Keratinocyte (primary cell): ENCODE results near the gene CASR. TPM values are rescaled to one million over a fixed set of nuclear protein-coding genes. Genes with fewer than 3 reads are reported as not detected.

ENCODE experiments used
- DNase-seq: peaks from one replicate; pipeline ENCODE4 v3.0.0-alpha.2; 2011; ENCODE audit warnings: low read depth, missing footprints, low spot score
- FAIRE-seq: peaks from 2 replicates; lab custom pipeline; 2011; peaks lifted over from hg19 to GRCh38; lab: Jason Lieb, UNC
- H2AFZ ChIP-seq: 2 replicates; pipeline ENCODE4 v1.6.0; 2012; ENCODE audit warnings: low read length, control low read depth, inconsistent platforms; ENCODE audit not compliant: control insufficient read depth
- H3K27ac ChIP-seq: 2 replicates; pipeline ENCODE4 v1.5.1; 2011; ENCODE audit warnings: low read length; ENCODE audit not compliant: control insufficient read depth, insufficient read depth
- H3K27me3 ChIP-seq: 3 replicates; pipeline ENCODE4 v1.6.0; 2011; ENCODE audit warnings: low read length; ENCODE audit not compliant: control insufficient read depth, insufficient read depth; ENCODE audit errors: extremely low read depth
- H3K36me3 ChIP-seq, 2 experiments: 2 replicates in 1 of 2; 3 replicates in 1 of 2; pipeline ENCODE4 v1.5.1; 2011; ENCODE audit warnings: low read length in 2 of 2, mild to moderate bottlenecking in 1 of 2; ENCODE audit not compliant: control insufficient read depth in 2 of 2, insufficient read depth in 2 of 2; ENCODE audit errors: extremely low read depth in 1 of 2
- H3K4me1 ChIP-seq: 3 replicates; pipeline ENCODE4 v1.5.1; 2011; ENCODE audit warnings: low read length; ENCODE audit not compliant: control insufficient read depth, insufficient read depth; ENCODE audit errors: extremely low read depth
- H3K4me2 ChIP-seq: 3 replicates; pipeline ENCODE4 v1.6.0; 2011; ENCODE audit warnings: low read depth, low read length; ENCODE audit not compliant: control insufficient read depth, insufficient read depth; ENCODE audit errors: extremely low read depth
- H3K4me3 ChIP-seq, 3 experiments: fragments of 200-600 bp in 1 of 3; sonication (generic) in 1 of 3; 2 replicates in 2 of 3; 3 replicates in 1 of 3; pipeline ENCODE4 v1.5.1; 2011 to 2016; ENCODE audit warnings: low read length in 3 of 3, mild to moderate bottlenecking in 3 of 3, control low read depth in 2 of 3, inconsistent platforms in 1 of 3, low read depth in 1 of 3, mixed read lengths in 1 of 3, mixed run types in 1 of 3, moderate library complexity in 1 of 3; ENCODE audit not compliant: control insufficient read depth in 2 of 3, insufficient read depth in 2 of 3; ENCODE audit errors: extremely low read depth in 1 of 3
- H3K79me2 ChIP-seq: 2 replicates; pipeline ENCODE4 v1.6.0; 2012; ENCODE audit warnings: low read length; ENCODE audit not compliant: control insufficient read depth, insufficient read depth
- H3K9ac ChIP-seq: 3 replicates; pipeline ENCODE4 v1.6.0; 2011; ENCODE audit warnings: low read length; ENCODE audit not compliant: control insufficient read depth, insufficient read depth; ENCODE audit errors: extremely low read depth
- H3K9me1 ChIP-seq: 3 replicates; pipeline ENCODE4 v1.6.0; 2011; ENCODE audit warnings: low read length; ENCODE audit not compliant: control insufficient read depth, insufficient read depth; ENCODE audit errors: extremely low read depth
- H3K9me3 ChIP-seq: 2 replicates; pipeline ENCODE4 v1.5.1; 2012; ENCODE audit warnings: low read depth, low read length; ENCODE audit not compliant: control insufficient read depth
- H4K20me1 ChIP-seq: 3 replicates; pipeline ENCODE4 v1.6.0; 2011; ENCODE audit warnings: low read length; ENCODE audit not compliant: control insufficient read depth, insufficient read depth; ENCODE audit errors: extremely low read depth
- CTCF ChIP-seq, 3 experiments: IDR thresholded peaks in 1 of 3; conservative IDR thresholded peaks in 1 of 3; optimal IDR thresholded peaks in 1 of 3; 2 replicates in 2 of 3; 3 replicates in 1 of 3; pipeline versions ENCODE3 to v1.5.1; 2011; ENCODE audit warnings: low read length in 3 of 3, mild to moderate bottlenecking in 3 of 3, moderate library complexity in 2 of 3, control low read depth in 1 of 3, inconsistent platforms in 1 of 3; ENCODE audit not compliant: insufficient read depth in 2 of 3; ENCODE audit errors: extremely low read depth in 1 of 3
- EZH2 ChIP-seq: IDR thresholded peaks from one replicate; pipeline ENCODE4 v1.6.1; 2012; ENCODE audit warnings: inconsistent platforms, mild to moderate bottlenecking, low read length, moderate library complexity
- dilution Hi-C: fragments of 300-500 bp; cut with MboI; formaldehyde crosslinking; loops from one replicate; pipeline ENCODE4 v1.7.0; 2020; ENCODE audit warnings: low sequenced_read_pairs; ENCODE audit not compliant: extremely low pct_ligation_motif_present
- polyA plus RNA-seq, 5 experiments: library from polyadenylated mRNA; depleted of rRNA in 3 of 5; stranded (reverse) in 3 of 5; stranded (forward) in 1 of 5; unstranded in 1 of 5; fragments of >200 nt; gene quantifications; 1 replicate in 1 of 5; 2 replicates in 3 of 5; 3 replicates in 1 of 5; pipeline versions ENCODE4 v1.2.1 to v1.2.3, GENCODE V29; 2011 to 2012; ENCODE audit warnings: missing spikeins in 2 of 5, low read depth in 1 of 5, low replicate concordance in 1 of 5

The CASR gene
- polyA plus RNA-seq, 1 donor (not counting 4 experiments of a cell fraction or from before 2014, with no cell fraction given): not detected

- peaks cover 49% of the 10 kb centered on the region for H3K79me2 ChIP-seq
- H3K27me3 ChIP-seq: no peaks in the 10 kb centered on the region
- TF ChIP-seq EZH2 (no peak), CTCF (optimal IDR thresholded peaks at IDR 0.05 in 1 of 3, IDR thresholded peaks at IDR 0.05 in 1 of 3, conservative IDR thresholded peaks at IDR 0.05 in 1 of 3; ENCODE audit: extremely low read depth in 1 of 3, insufficient read depth in 2 of 3, low read length in 3 of 3) (no peak)
- H3K9me1 ChIP-seq: peaks cover 2% of the 10 kb centered on the region
- H3K36me3 ChIP-seq: peaks cover 16 to 44% of the 10 kb centered on the region in 2 experiments
- no peak overlapping the region for H3K27ac ChIP-seq
- no peak overlapping the region for H2AFZ ChIP-seq
- no peaks in the 10 kb centered on the region for H3K9me3 ChIP-seq
- H3K9ac ChIP-seq: no peak overlapping the region
- DNase-seq (no peak), FAIRE-seq (no peak)
- H3K4me1 ChIP-seq: peaks cover 16% of the 10 kb centered on the region
- H3K4me3 ChIP-seq: no peak overlapping the region
- H3K4me2 ChIP-seq: no peak overlapping the region
- peaks cover 3% of the 10 kb centered on the region for H4K20me1 ChIP-seq
- dilution Hi-C loops: no loop called here
Measured at GRCh38 chr3:122331886-122332285, 148.4 kb downstream of the CASR start.

- Histone ChIP-seq H3K36me3 (peaks cover 16 to 44% of the 10 kb centered on the region in 2 experiments), H3K27ac (no peak overlapping the region), H3K4me1 (peaks cover 14% of the 10 kb centered on the region), H3K4me2 (no peak overlapping the region), H3K4me3 (no peak overlapping the region), H3K9ac (no peak overlapping the region), H3K9me3 (no peaks in the 10 kb centered on the region), H4K20me1 (peaks cover 3% of the 10 kb centered on the region), H3K9me1 (peaks cover 2% of the 10 kb centered on the region), H3K79me2 (peaks cover 48% of the 10 kb centered on the region), H2AFZ (no peak overlapping the region), H3K27me3 (no peaks in the 10 kb centered on the region)
- no peak for DNase-seq
- no peak for FAIRE-seq
- dilution Hi-C loops: no loop called here
- TF ChIP-seq CTCF (optimal IDR thresholded peaks at IDR 0.05 in 1 of 3, IDR thresholded peaks at IDR 0.05 in 1 of 3, conservative IDR thresholded peaks at IDR 0.05 in 1 of 3; ENCODE audit: extremely low read depth in 1 of 3, insufficient read depth in 2 of 3, low read length in 3 of 3): no peak
- TF ChIP-seq EZH2: no peak
Measured at GRCh38 chr3:122332551-122332950, 149.1 kb downstream of the CASR start.

Other genes with a start within 250 kb of the CASR start
- 0.06 to 0.28 TPM (median 0.09 TPM) in 3 replicates for gene ILDR1, start 161.4 kb upstream of the CASR start, polyA plus RNA-seq
- gene CD86, start 128.3 kb upstream of the CASR start, polyA plus RNA-seq: 2.9 to 6.9 TPM (median 6.1 TPM) in 3 replicates
- 649 to 1,138 TPM (median 1,068 TPM) in 3 replicates for gene CSTA, start 141.6 kb downstream of the CASR start, polyA plus RNA-seq
- 16.4 to 36.5 TPM (median 26.0 TPM) in 3 replicates for gene MIX23, start 199.6 kb downstream of the CASR start, polyA plus RNA-seq
- gene FAM162A, start 200.5 kb downstream of the CASR start, polyA plus RNA-seq: 56.7 to 124 TPM (median 118 TPM) in 3 replicates
- gene WDR5B, start 232.4 kb downstream of the CASR start, polyA plus RNA-seq: 2.0 to 4.0 TPM (median 3.0 TPM) in 3 replicates